Chondrocyte (in vitro differentiated cells): ENCODE measurements around the gene PCDHGA6. TPM values are rescaled to one million over a fixed set of nuclear protein-coding genes. Genes with fewer than 3 reads are reported as not detected.
"Not testable (repeated sequence)": the region's sequence is repeated elsewhere in the genome, so short reads cannot be mapped to it uniquely, and the experiment has no call there.

Source experiments
- DNase-seq: peaks from one replicate; pipeline ENCODE4 v3.0.0; 2021; ENCODE audit warnings: mixed read lengths, low spot score
- H3K27ac Mint-ChIP-seq: one replicate; pipeline ENCODE4 v1.8.0; 2021; ENCODE audit warnings: mild to moderate bottlenecking, moderate library complexity, mixed read lengths; ENCODE audit not compliant: unreplicated experiment
- H3K27me3 Mint-ChIP-seq: 2 replicates; pipeline ENCODE4 v1.8.0; 2021; ENCODE audit warnings: low read depth, mixed read lengths
- H3K36me3 Mint-ChIP-seq: 2 replicates; pipeline ENCODE4 v1.8.0; 2021; ENCODE audit warnings: low read depth, mixed read lengths
- H3K4me1 Mint-ChIP-seq: 2 replicates; pipeline ENCODE4 v1.8.0; 2021; ENCODE audit warnings: low read depth, mild to moderate bottlenecking, mixed read lengths
- H3K4me3 Mint-ChIP-seq: one replicate; pipeline ENCODE4 v1.8.0; 2021; ENCODE audit warnings: mild to moderate bottlenecking, moderate library complexity, mixed read lengths; ENCODE audit not compliant: unreplicated experiment
- H3K9me3 Mint-ChIP-seq: 2 replicates; pipeline ENCODE4 v1.8.0; 2021; ENCODE audit warnings: low read depth, mixed read lengths
- CTCF ChIP-seq: fragments of 200-600 bp; sonication (generic); IDR thresholded peaks from 2 replicates; pipeline ENCODE4 v1.5.0; 2021; ENCODE audit warnings: antibody characterized with exemption, mild to moderate bottlenecking, moderate library complexity
- long read RNA-seq: library from polyadenylated mRNA; stranded (forward); transcript quantifications from one replicate; pipeline ENCODE4 v2.0.0, GENCODE V29; 2021
- total RNA-seq: library from RNA; stranded (reverse); gene quantifications from 3 replicates; pipeline ENCODE4 v1.2.1, GENCODE V29; 2021

PCDHGA6 gene
- total RNA-seq: 0.38 to 0.65 TPM (median 0.45 TPM) in 3 replicates
- long read RNA-seq: 0 reads

- H3K27ac Mint-ChIP-seq: no peak within 1 kb of the TSS
- H3K4me3 Mint-ChIP-seq: no peak within 1 kb of the TSS
- no peaks in the 10 kb centered on the region for H3K4me1 Mint-ChIP-seq
- DNase-seq: no peak
- H3K36me3 Mint-ChIP-seq: peaks cover 11% of the 10 kb centered on the region
- peaks cover 56% of the 10 kb centered on the region for H3K9me3 Mint-ChIP-seq
- TF ChIP-seq CTCF: no peak
- no peaks in the 10 kb centered on the region for H3K27me3 Mint-ChIP-seq
These were observed at the start of gene PCDHGA6 for GRCh38 chr5:141373673-141374317. PCDHGA6 (plus strand) TSS chr5:141373891; CDS start chr5:141374084, 193 bp downstream.

GRCh38 chr5:141326088-141326854 is 47.4 kb upstream of the PCDHGA6 start:
- TF ChIP-seq CTCF: peak; percentile 29
- Mint-ChIP-seq H3K27ac (no peak overlapping the region), H3K9me3 (peaks cover 47% of the 10 kb centered on the region), H3K4me1 (no peaks in the 10 kb centered on the region), H3K4me3 (peak overlapping the region; percentile 54), H3K36me3 (peaks cover 11% of the 10 kb centered on the region), H3K27me3 (no peaks in the 10 kb centered on the region)
- DNase-seq: no peak

DNA sequence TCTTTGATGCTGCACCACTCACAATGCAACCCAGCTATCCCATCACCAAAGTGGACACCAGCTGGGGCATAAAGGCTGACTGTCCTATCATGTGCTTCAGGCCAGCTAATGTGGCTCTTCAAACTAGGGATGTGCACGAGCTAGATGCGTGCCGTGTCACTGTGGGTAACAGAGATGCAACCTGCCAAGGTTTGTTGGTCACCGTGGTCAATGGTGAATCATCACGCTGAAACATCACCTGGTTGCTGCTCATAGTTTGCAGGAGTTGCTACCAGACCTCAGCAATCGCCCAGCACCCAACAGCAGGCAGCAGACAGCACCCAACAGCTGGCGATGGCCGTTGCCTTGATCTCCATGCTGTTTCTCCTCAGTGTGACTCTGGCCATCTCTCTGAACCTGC is 45.5 kb upstream of the PCDHGA6 start:
- Mint-ChIP-seq H3K27me3 (no peaks in the 10 kb centered on the region), H3K4me1 (no peaks in the 10 kb centered on the region), H3K4me3 (no peak overlapping the region), H3K36me3 (peaks cover 7% of the 10 kb centered on the region), H3K27ac (no peak overlapping the region), H3K9me3 (peaks cover 42% of the 10 kb centered on the region)
- no peak for DNase-seq
- no peak for TF ChIP-seq CTCF

GRCh38 chr5:141330299-141331080 is 43.2 kb upstream of the PCDHGA6 start, which contains the start of gene PCDHGA1:
PCDHGA1 (plus strand) TSS chr5:141330514.
- Mint-ChIP-seq H3K36me3 (peaks cover 9% of the 10 kb centered on the region), H3K27ac (no peak within 1 kb of the TSS), H3K27me3 (no peaks in the 10 kb centered on the region), H3K4me1 (no peaks in the 10 kb centered on the region), H3K9me3 (peaks cover 52% of the 10 kb centered on the region), H3K4me3 (no peak within 1 kb of the TSS)
- no peak for DNase-seq
- TF ChIP-seq CTCF: peak; percentile 21

DNA sequence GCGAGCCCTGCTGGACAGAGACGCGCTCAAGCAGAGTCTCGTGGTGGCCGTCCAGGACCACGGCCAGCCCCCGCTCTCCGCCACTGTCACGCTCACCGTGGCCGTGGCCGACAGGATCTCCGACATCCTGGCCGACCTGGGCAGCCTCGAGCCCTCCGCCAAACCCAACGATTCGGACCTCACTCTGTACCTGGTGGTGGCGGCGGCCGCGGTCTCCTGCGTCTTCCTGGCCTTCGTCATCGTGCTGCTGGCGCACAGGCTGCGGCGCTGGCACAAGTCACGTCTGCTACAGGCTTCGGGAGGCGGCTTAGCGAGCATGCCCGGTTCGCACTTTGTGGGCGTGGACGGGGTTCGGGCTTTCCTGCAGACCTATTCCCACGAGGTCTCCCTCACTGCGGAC is 41.1 kb upstream of the PCDHGA6 start:
- not testable (repeated sequence) for H3K27me3 Mint-ChIP-seq, H3K4me1 Mint-ChIP-seq, H3K4me3 Mint-ChIP-seq, H3K36me3 Mint-ChIP-seq, H3K27ac Mint-ChIP-seq, DNase-seq
- peaks cover 54% of the 10 kb centered on the region for H3K9me3 Mint-ChIP-seq
